GM06990 (cell line): ENCODE results near the gene GPATCH2.

ENCODE experiments used
- DNase-seq: peaks from one replicate; pipeline ENCODE4 v3.0.0-alpha.2; 2011; ENCODE audit not compliant: insufficient read length; ENCODE audit errors: extremely low read depth
- H3K27me3 ChIP-seq: replicated peaks from 2 replicates; pipeline ENCODE4 v1.6.0; 2011; ENCODE audit warnings: low read length; ENCODE audit not compliant: control insufficient read depth, insufficient read depth
- H3K36me3 ChIP-seq: 2 replicates; pipeline ENCODE4 v1.5.1; 2011; ENCODE audit warnings: low read length; ENCODE audit not compliant: control insufficient read depth, insufficient read depth
- H3K4me3 ChIP-seq: replicated peaks from 2 replicates; pipeline ENCODE4 v1.5.1; 2011; ENCODE audit warnings: low read depth, mild to moderate bottlenecking, control low read depth, low read length
- CTCF ChIP-seq: IDR thresholded peaks from 2 replicates; pipeline ENCODE4 v1.5.1; 2011; ENCODE audit warnings: low read length, control low read depth, mild to moderate bottlenecking, inconsistent platforms; ENCODE audit not compliant: insufficient read depth, poor library complexity, severe bottlenecking

The GPATCH2 gene

DNA sequence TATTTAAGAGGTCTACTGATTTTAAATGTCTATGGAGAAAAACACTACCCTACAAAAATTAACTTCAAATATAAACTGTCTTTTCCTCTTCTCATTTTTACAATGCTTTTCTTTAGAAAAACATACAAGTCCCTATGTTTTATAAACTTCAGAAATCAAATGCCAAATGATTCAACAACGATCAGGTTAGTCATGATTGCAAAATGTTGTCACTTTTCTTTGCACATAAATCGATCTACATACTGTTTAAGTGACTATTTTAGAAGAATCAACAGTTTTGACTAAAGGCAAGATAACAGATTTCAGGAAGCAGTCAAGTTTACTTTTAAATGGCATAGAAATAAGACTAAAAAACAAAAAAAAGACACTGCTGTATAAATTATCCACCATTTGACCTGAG is 168.7 kb downstream of the GPATCH2 start:
- H3K4me3 ChIP-seq, result no peak overlapping the region
- TF ChIP-seq CTCF, result no peak
- H3K27me3 ChIP-seq, result no peaks in the 10 kb centered on the region
- DNase-seq, result no peak
- no peaks in the 10 kb centered on the region for H3K36me3 ChIP-seq

DNA sequence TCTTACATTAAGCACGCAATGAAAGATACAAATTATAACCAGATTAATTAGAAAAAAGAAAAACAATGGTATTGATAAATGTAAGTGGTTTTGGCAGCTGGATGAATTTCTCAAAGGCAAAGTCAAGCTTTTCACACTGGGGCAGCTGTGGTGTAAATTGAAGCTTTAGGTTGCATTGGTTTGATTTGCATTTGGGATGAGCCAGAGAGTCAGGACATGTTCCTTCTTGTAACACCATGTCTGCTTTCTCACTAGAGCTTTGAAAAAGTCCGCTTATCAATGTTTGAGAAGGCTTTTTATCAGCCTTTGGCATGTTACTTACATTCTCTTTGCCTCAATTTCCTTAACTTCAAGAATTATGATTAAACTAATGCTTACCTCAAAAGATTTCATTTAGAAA is 173.9 kb downstream of the GPATCH2 start:
- Histone ChIP-seq H3K27me3 (no peaks in the 10 kb centered on the region), H3K36me3 (no peaks in the 10 kb centered on the region), H3K4me3 (no peak overlapping the region)
- DNase-seq, result no peak
- no peak for TF ChIP-seq CTCF

DNA sequence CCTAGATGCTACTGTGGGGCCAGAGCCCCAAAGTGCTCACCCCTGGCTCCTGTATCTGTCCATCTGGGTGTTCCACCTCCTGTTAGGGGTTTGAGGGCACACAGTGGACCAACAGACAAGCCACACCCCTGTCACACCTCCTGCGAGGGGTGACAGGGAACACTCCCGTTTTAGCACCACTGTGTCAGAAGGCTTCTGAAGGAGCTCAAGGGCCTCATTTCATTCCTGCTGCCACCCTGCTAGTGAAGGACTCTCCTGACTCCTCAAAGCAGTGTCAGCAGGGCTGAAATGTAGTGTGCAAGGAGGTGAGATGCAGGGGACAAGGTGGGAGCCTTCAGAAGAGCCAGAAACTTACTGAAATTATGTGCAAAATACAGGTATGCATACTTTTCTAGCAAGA is 174.6 kb downstream of the GPATCH2 start:
- no peak overlapping the region for H3K4me3 ChIP-seq
- H3K36me3 ChIP-seq, result no peaks in the 10 kb centered on the region
- no peak for TF ChIP-seq CTCF
- no peaks in the 10 kb centered on the region for H3K27me3 ChIP-seq
- DNase-seq, result no peak

GRCh38 chr1:217453816-217454215 is 177.1 kb downstream of the GPATCH2 start:
- DNase-seq, result no peak

GRCh38 chr1:217449370-217449769 is 181.5 kb downstream of the GPATCH2 start:
- H3K4me3 ChIP-seq, result no peak overlapping the region
- DNase-seq, result no peak
- no peak for TF ChIP-seq CTCF
- H3K27me3 ChIP-seq, result no peaks in the 10 kb centered on the region
- no peaks in the 10 kb centered on the region for H3K36me3 ChIP-seq

More at GRCh38 chr1:217453816-217454215, 177.1 kb downstream of the GPATCH2 start:
- no peak for TF ChIP-seq CTCF
- Histone ChIP-seq H3K36me3 (no peaks in the 10 kb centered on the region), H3K27me3 (no peaks in the 10 kb centered on the region), H3K4me3 (no peak overlapping the region)

GRCh38 chr1:217443845-217444244 is 187.0 kb downstream of the GPATCH2 start:
- DNase-seq, result no peak
- Histone ChIP-seq H3K36me3 (no peaks in the 10 kb centered on the region), H3K27me3 (no peaks in the 10 kb centered on the region), H3K4me3 (no peak overlapping the region)
- TF ChIP-seq CTCF, result no peak
